Posterior cingulate gyrus (tissue), 11 donors: Measurements from ENCODE around the gene OSBPL7.
"Not testable (repeated sequence)": the region's sequence is repeated elsewhere in the genome, so short reads cannot be mapped to it uniquely, and the experiment has no call there.

Experiments used
- DNase-seq, 10 donors: peaks; one replicate each; pipeline versions ENCODE4 v3.0.0 to v3.0.0-alpha.2; 2020 to 2021; ENCODE audit warnings: mixed read lengths in 3 of 10
- intact Hi-C: fragments of 100-400 bp; cut with DNase I; formaldehyde crosslinking; loops from one replicate; pipeline ENCODE4 v1.15.1; 2023

OSBPL7 gene

DNA sequence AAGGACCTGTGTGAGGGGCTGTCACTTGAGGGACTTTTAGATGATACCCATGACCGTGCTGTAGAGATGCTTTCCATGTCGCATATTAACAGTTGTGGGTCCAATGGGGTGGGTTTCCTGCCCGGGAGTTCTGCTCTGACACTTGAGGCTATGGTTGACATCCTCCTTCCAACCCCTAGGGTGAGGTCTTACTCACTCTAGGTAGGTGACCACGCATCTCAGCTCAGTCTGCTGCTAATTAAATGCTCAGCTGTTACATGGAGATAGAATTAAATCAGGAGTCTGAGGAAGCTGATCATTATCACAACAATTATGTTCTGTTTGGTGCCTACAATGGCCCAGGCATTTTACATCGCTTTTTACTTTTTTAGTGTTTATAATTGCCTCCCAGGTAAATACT, 40.2 kb downstream of the OSBPL7 start:
- no peak for DNase-seq
- intact Hi-C loops = no loop called here

DNA sequence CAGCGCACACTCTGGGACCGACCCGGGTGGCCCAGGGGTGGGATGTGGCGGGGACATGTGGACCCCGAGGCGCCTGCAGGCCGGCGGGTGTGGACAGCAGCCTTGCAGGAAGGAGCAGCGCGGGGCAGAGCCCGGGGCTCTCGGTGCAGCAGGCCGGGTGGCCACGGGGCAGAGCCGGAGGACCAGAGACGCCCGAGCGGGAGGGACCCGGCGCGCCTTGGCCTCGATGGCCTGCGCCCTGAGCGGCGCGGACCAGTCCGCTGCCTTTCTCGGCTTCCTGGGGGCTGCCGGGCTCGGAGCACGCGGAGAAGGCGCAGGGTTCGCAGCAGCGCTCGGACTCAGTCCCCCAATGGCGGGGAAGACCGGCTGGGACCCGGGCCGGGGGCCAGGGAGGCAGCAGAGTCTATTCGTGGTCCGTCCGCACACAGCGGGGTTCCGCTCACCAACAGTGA, 43.4 kb downstream of the OSBPL7 start:
- intact Hi-C loops = no loop called here
- DNase-seq = no peak

DNA sequence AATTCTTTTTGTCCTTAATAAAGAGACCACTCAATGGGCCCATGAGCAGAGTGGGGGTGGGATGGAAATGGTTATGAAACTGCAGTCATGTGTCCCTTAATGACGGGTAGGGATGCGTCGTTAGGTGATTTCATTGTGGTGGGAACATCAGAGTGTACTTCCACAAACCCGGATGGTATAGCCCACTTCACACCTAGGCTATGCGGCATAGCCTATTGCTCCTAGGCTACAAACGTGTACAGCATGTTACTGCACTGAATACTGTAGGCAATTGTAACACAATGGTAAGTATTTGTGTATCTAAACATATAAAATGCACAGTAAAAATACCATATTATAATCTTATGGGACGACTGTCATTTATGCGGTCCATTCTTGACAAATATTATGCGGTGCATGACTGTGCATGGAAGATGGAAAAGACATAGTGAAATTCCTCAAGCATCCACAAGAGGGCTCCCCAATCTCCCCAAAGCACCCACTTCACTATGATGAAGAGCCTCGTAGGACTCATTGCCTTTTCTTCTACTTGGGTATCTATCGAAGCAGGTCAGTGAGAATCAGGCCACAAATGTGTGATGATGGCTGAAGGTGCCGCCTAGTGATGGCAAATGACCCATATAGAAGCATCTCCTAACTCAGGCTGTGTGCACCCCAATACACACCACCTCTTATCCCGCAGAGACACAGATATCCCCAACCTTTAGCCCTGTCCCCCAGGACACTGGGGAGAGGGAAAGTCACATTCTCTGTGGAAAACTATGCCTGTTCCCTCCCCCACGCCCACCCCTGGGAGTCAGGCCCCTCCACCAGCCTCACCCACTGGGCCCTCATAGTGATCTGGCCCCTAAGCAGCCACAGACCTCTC, 45.0 kb downstream of the OSBPL7 start:
- no peak for DNase-seq
- intact Hi-C loops = no loop called here

DNA sequence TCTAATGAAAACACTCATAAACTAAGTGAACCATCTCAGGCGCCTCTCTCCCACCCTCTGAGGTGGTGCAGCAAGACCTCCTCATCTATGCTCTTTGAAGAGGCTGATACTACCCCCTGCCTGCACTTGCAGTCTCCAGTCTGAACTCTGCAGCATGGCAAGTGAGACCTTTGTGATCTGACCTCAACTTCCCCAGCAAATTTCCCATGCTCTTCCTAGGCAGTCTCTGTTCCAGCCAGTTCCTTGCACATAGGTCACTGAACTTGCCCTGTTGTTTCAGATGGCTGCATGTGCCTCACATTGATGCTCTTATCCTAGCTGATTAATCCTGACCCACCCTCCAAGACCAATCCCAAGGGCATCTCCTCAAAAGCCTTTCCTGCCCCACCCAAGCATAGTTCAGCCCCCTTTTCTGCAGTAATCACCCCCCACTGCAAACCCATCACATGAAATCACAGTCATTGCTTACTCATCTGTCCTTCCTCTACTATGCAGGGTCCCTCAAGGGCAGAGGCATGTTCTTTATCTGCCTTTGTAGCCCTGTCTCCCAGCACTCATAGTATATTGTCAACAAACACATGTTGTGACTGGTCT, 46.5 kb downstream of the OSBPL7 start:
- DNase-seq = no peak
- intact Hi-C loops = no loop called here

DNA sequence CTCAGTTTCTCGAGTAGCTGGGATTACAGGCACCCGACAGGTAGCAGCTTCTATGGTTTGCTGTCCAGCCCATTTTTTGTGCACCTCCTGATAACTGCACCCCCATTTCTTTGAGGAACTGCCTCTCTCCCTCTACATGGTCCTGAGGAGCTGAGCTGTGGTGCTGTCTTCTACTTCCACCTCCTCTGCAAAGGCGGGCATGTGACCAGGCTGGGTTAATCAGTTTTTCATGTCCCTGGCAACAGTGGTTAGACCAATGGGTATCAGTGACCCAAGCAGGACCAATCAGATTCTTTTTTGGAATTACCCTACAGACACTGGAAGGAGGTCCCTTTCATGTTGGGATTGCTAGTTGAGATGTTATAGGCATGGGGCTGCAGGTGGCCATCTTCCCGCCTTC, 47.3 kb downstream of the OSBPL7 start:
- intact Hi-C loops = no loop called here
- no peak for DNase-seq

DNA sequence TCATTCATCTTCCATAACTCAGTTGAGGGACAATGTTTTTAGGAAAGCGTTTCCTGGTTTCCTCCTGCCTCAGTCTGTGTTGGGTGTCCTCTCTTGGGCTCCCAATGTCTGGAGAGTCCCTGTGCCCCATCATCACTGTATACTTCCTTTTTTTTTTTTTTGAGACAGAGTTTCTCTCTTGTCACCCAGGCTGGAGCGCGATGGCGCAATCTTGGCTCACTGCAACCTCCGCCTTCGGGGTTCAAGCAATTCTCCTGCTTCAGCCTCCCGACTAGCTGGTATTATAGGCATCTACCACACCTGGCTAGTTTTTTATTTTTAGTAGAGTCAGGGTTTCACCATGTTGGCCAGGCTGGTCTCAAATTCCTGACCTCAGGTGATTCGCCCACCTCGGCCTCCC, 47.9 kb downstream of the OSBPL7 start:
- DNase-seq, intact Hi-C loops: not testable (repeated sequence)

DNA sequence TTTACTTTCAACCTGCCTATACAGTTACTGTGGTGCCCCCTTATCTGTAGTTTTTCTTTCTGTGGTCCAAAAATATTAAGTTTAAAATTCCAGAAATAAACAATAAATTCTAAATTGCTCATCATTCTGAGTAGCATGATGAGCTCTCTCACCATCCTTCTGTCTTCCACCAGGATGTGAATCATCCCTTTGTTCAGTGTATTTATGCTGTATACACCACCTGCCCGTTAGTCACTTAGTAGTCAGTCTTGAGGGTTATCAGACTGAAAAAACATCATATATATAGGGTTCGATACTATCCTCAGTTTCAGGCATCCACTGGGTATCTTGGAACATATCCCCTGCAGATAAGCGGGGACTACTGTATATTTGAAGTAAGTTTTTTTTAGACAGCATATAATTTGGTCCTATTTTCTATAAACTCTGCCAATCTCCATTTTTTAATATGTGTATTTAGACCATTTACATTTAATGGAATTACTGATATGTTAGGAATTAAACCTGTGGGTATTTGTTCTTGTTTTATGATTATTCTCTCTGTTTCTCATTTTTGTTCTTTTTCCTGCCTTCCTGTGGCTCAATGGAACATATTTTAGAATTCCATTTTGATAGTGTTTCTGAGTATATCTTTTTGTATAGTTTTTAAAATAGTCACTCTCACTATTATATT, 57.5 kb downstream of the OSBPL7 start:
- DNase-seq = no peak
- intact Hi-C loops = no loop called here

DNA sequence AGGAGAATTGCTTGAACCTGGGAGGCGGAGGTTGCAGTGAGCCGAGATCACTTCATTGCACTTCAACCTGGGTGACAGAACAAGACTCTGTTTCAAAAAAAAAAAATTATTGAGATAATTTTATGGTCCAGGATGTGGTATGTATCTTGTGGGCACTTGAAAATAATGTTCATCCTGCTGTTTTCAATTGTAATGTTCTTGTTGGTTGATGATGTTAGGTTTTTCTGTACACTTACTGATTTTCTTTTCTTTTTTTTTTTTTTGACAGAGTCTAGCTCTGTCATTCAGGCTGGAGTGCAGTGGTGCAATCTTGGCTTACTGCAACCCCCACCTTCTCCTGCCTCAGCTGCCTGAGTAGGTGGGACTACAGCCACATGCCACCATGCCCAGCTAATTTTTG, 58.9 kb downstream of the OSBPL7 start:
- intact Hi-C loops = no loop called here
- no peak for DNase-seq

DNA sequence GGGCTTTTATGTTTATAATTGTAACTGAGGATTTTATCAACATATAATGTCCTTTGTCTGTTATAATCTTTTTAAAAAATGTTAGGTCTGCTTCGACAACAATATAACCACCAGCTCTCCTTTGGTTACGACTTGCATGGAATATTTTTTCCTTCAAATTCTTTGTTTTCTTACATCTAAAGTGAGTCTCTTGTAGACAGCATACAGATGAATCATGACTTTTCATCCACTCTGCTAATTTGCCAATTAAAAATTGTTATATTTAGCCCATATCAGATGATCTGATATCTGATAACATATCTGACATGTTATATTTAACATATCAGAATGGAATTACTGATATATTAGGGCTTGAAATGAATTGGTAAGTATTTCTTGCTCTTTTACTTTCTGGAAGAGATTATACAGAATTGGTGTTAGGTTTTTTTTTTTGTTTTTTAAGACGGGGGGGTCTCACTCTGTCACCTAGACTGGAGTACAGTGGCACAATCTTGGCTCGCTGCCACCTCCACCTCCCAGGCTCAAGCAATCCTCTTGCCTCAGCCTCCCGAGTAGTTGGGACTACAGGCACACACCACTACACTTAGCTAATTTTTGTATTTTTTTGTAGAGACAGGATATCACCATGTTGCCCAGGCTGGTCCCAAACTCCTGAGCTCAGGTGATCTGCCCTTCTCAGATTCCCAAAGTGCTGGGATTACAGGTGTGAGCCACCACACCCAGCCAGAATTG, 61.0 kb downstream of the OSBPL7 start:
- no peak for DNase-seq
- intact Hi-C loops = no loop called here

DNA sequence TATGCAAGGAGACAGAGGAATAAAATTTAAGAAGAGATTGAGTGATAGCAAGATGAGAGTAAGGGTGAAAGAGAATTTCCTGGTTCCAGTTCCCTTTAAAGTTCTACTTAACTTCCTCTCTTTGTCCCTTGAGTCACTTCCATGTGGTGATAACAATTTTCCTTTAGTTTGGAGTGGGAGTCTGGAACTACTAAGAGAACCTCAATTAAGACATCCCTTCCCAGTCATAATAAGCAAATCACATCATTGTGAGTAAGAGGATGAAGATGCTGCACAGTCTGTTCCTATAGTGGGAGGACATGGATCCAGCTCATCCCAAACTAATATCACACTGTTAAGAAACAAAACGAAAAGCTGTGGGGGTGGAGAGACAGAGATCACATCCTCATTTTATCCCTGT, 64.2 kb downstream of the OSBPL7 start:
- no peak for DNase-seq
- intact Hi-C loops = no loop called here
